ENCODE measurements around the gene ITSN2.

GRCh38 chr2:24362253-24362652 is 1.9 kb upstream of the ITSN2 start:
- TF ChIP-seq CTCF (IDR thresholded peaks at IDR 0.05) (no peak), POLR2A (IDR thresholded peaks at IDR 0.05) (no peak)
